HepG2 (cell line): Measurements from ENCODE around the gene DACT2. TPM values are rescaled to one million over a fixed set of nuclear protein-coding genes. Genes with fewer than 3 reads are reported as not detected.

ENCODE experiments used
- HMG20B ChIP-seq: conservative IDR thresholded peaks from 2 replicates; pipeline ENCODE4 v1.6.1; 2016; ENCODE audit warnings: missing genetic modification reagents, missing compliant biosample characterization
- HOXA5 ChIP-seq: sonication (generic); formaldehyde crosslinking; IDR thresholded peaks from 2 replicates; pipeline ENCODE4 v1.4.0; 2020; ENCODE audit warnings: missing genetic modification reagents
- MTF2 ChIP-seq: sonication (generic); formaldehyde crosslinking; IDR thresholded peaks from 2 replicates; pipeline ENCODE4 v1.5.0; 2020; ENCODE audit warnings: missing genetic modification reagents, borderline replicate concordance
- NCOA5 ChIP-seq: sonication (generic); formaldehyde crosslinking; IDR thresholded peaks from 2 replicates; pipeline ENCODE4 v1.4.0; 2020; ENCODE audit warnings: missing genetic modification reagents
- SMAD1 ChIP-seq: sonication (generic); formaldehyde crosslinking; IDR thresholded peaks from 2 replicates; pipeline ENCODE4 v1.4.0; 2020; ENCODE audit warnings: missing genetic modification reagents, low read depth, mild to moderate bottlenecking, borderline replicate concordance
- XBP1 ChIP-seq: sonication (generic); formaldehyde crosslinking; IDR thresholded peaks from 2 replicates; pipeline ENCODE4 v1.5.0; 2020; ENCODE audit warnings: missing genetic modification reagents
- ZBTB7B ChIP-seq: sonication (generic); formaldehyde crosslinking; IDR thresholded peaks from 2 replicates; pipeline ENCODE4 v1.4.0; 2020; ENCODE audit warnings: missing genetic modification reagents
- ZMYM4 ChIP-seq: sonication (generic); formaldehyde crosslinking; IDR thresholded peaks from 2 replicates; pipeline ENCODE4 v1.8.1; 2023; ENCODE audit warnings: mild to moderate bottlenecking, missing genetic modification reagents
- ZNF136 ChIP-seq: sonication (generic); formaldehyde crosslinking; IDR thresholded peaks from 2 replicates; pipeline ENCODE4 v1.8.1; 2022; ENCODE audit warnings: low read depth, mild to moderate bottlenecking, moderate library complexity, missing genetic modification reagents
- ZNF274 ChIP-seq: sonication (generic); formaldehyde crosslinking; IDR thresholded peaks from 2 replicates; pipeline ENCODE4 v1.5.1; 2020; ENCODE audit warnings: mild to moderate bottlenecking, missing genetic modification reagents
- ZNF362 ChIP-seq: sonication (generic); formaldehyde crosslinking; IDR thresholded peaks from 2 replicates; pipeline ENCODE4 v1.4.0; 2020; ENCODE audit warnings: missing genetic modification reagents, mild to moderate bottlenecking, borderline replicate concordance
- ZNF558 ChIP-seq: sonication (generic); formaldehyde crosslinking; IDR thresholded peaks from 2 replicates; pipeline ENCODE4 v1.9.0; 2022; ENCODE audit warnings: mild to moderate bottlenecking, missing genetic modification reagents, borderline replicate concordance
- ZNF639 ChIP-seq: conservative IDR thresholded peaks from 2 replicates; pipeline ENCODE4 v1.6.1; 2018; ENCODE audit warnings: missing genetic modification reagents
- ZNF720 ChIP-seq: sonication (generic); formaldehyde crosslinking; IDR thresholded peaks from 2 replicates; pipeline ENCODE4 v1.4.0; 2020; ENCODE audit warnings: missing genetic modification reagents
- polyA plus RNA-seq, 8 experiments: library from polyadenylated mRNA; depleted of rRNA in 3 of 8; stranded (reverse) in 7 of 8; unstranded in 1 of 8; fragments of >200 nt; fragmentation: Illumina TruSeq in 4 of 8; extraction: Trizol in 4 of 8; gene quantifications; 2 replicates each; pipeline versions ENCODE4 v1.2.1 to v1.2.3, GENCODE V29; 2011 to 2016; ENCODE audit warnings: low read depth in 4 of 8, missing spikeins in 1 of 8, mixed read lengths in 1 of 8; ENCODE audit not compliant: insufficient read depth in 1 of 8
- total RNA-seq, 5 experiments: library from RNA; depleted of rRNA; stranded (reverse); fragments of >200 nt; fragmentation: Illumina TruSeq; extraction: Trizol; gene quantifications; 2 replicates each; pipeline ENCODE4 v1.2.3, GENCODE V29; 2016; ENCODE audit warnings: low read depth in 1 of 5
- TF ChIP-seq, protein P1 (sequence below): sonication (generic); formaldehyde crosslinking; IDR thresholded peaks from 2 replicates; pipeline ENCODE4 v1.4.0; 2020; ENCODE audit warnings: low read depth, mild to moderate bottlenecking, missing genetic modification reagents
- TF ChIP-seq, protein P2 (sequence below): sonication (generic); formaldehyde crosslinking; IDR thresholded peaks from 2 replicates; pipeline ENCODE4 v1.5.0; 2020; ENCODE audit warnings: mild to moderate bottlenecking, missing genetic modification reagents
- TF ChIP-seq, protein P3 (sequence below): sonication (generic); formaldehyde crosslinking; IDR thresholded peaks from 2 replicates; pipeline ENCODE4 v1.4.0; 2020; ENCODE audit warnings: missing genetic modification reagents

Gene DACT2
- total and polyA plus RNA-seq, 2 of the 13 experiments (the other 11 are each of a cell fraction or from before 2014, with no cell fraction given): 0.15 TPM; not detected in 1

DNA sequence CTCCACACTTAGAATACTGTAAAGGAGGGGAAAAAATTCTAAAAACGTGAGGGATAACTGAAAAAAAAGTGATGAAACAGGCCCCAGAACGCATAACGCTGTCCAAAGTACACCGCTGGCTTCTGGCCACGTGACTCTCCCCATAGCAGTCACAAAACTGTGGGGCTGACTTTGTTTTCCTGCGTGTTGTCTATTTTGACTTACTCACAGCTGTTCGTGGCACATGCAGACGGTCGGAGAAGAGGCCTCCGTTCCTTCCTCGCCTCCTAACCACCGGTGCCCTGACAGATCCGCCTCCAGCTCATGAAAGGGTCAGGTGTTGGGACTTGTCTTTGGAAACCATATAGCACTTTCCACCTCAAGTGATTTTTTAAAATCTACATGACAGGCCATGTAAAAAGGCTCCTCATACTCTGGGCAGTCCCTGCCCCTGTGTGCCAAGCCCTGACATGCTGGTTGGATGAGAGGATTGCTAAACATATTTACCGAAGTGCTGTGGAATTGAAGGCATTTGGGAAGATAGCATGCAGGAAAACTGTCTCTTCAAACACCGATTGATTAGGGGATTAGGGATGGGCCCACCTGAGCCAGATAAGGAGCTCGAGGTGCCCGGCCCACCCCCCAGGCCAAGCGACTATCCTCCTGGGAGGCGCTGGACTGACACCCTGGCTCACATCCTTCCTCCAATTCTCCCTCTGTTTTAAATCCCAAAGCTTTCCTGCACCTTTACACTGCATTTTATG lies 54.8 kb downstream of the DACT2 start (continued):
- TF ChIP-seq, protein P1, sequence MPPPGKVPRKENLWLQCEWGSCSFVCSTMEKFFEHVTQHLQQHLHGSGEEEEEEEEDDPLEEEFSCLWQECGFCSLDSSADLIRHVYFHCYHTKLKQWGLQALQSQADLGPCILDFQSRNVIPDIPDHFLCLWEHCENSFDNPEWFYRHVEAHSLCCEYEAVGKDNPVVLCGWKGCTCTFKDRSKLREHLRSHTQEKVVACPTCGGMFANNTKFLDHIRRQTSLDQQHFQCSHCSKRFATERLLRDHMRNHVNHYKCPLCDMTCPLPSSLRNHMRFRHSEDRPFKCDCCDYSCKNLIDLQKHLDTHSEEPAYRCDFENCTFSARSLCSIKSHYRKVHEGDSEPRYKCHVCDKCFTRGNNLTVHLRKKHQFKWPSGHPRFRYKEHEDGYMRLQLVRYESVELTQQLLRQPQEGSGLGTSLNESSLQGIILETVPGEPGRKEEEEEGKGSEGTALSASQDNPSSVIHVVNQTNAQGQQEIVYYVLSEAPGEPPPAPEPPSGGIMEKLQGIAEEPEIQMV (CRISPR knock-in tag): no peak
- TF ChIP-seq HMG20B (CRISPR knock-in tag) (peak; percentile 87), ZNF720 (no peak), ZNF362 (CRISPR knock-in tag) (peak; percentile 85; the same call in 1 of the 2 replicates), ZNF639 (no peak), ZNF274 (CRISPR knock-in tag) (no peak), ZNF136 (no peak), NCOA5 (CRISPR knock-in tag) (no peak), ZNF558 (CRISPR knock-in tag) (no peak), MTF2 (CRISPR knock-in tag) (no peak), ZMYM4 (peak; percentile 47; the same call in 1 of the 2 replicates), HOXA5 (CRISPR knock-in tag) (no peak), SMAD1 (CRISPR knock-in tag) (no peak), ZBTB7B (peak; percentile 80), XBP1 (CRISPR knock-in tag) (no peak)
- TF ChIP-seq, protein P2, sequence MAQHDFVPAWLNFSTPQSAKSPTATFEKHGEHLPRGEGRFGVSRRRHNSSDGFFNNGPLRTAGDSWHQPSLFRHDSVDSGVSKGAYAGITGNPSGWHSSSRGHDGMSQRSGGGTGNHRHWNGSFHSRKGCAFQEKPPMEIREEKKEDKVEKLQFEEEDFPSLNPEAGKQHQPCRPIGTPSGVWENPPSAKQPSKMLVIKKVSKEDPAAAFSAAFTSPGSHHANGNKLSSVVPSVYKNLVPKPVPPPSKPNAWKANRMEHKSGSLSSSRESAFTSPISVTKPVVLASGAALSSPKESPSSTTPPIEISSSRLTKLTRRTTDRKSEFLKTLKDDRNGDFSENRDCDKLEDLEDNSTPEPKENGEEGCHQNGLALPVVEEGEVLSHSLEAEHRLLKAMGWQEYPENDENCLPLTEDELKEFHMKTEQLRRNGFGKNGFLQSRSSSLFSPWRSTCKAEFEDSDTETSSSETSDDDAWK (CRISPR knock-in tag): no peak
- TF ChIP-seq, protein P3, sequence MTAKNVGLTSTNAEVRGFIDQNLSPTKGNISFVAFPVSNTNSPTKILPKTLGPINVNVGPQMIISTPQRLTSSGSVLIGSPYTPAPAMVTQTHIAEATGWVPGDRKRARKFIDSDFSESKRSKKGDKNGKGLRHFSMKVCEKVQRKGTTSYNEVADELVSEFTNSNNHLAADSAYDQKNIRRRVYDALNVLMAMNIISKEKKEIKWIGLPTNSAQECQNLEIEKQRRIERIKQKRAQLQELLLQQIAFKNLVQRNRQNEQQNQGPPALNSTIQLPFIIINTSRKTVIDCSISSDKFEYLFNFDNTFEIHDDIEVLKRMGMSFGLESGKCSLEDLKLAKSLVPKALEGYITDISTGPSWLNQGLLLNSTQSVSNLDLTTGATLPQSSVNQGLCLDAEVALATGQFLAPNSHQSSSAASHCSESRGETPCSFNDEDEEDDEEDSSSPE: no peak; the same call in 1 of the 2 replicates
